Skeletal muscle tissue (tissue), 4 donors: ENCODE measurements around the gene KIAA1549. TPM values are rescaled to one million over a fixed set of nuclear protein-coding genes. Genes with fewer than 3 reads are reported as not detected.

Source experiments
- H3K27ac ChIP-seq: one replicate; pipeline ENCODE4 v1.7.0; 2013; ENCODE audit warnings: mild to moderate bottlenecking, low read depth, low read length, inconsistent platforms
- H3K27me3 ChIP-seq, 3 donors: one replicate each; pipeline ENCODE4 v1.7.0; 2013; ENCODE audit warnings: low read length in 3 of 3; ENCODE audit not compliant: control insufficient read depth in 3 of 3, insufficient read depth in 3 of 3
- H3K36me3 ChIP-seq, 3 donors: one replicate each; pipeline ENCODE4 v1.7.0; 2013; ENCODE audit warnings: low read length in 3 of 3; ENCODE audit not compliant: control insufficient read depth in 3 of 3, insufficient read depth in 3 of 3
- H3K4me1 ChIP-seq, 3 donors: one replicate each; pipeline ENCODE4 v1.7.0; 2013; ENCODE audit warnings: low read length in 3 of 3, mild to moderate bottlenecking in 3 of 3; ENCODE audit not compliant: control insufficient read depth in 3 of 3, insufficient read depth in 3 of 3
- H3K4me3 ChIP-seq, 3 donors: one replicate each; pipeline ENCODE4 v1.7.0; 2013; ENCODE audit warnings: low read length in 3 of 3
- H3K9ac ChIP-seq, 3 donors: one replicate each; pipeline ENCODE4 v1.7.0; 2013; ENCODE audit warnings: low read length in 3 of 3, mild to moderate bottlenecking in 3 of 3, moderate library complexity in 2 of 3, low read depth in 1 of 3
- H3K9me3 ChIP-seq, 3 donors: one replicate each; pipeline ENCODE4 v1.7.0; 2013; ENCODE audit warnings: low read length in 3 of 3; ENCODE audit not compliant: control insufficient read depth in 3 of 3
- total RNA-seq: library from RNA; depleted of rRNA; stranded (reverse); fragments of >200 nt; gene quantifications from one replicate; pipeline ENCODE4 v1.2.3, GENCODE V29; 2014
- donor health status: Osteomylitis.

KIAA1549 gene
- total RNA-seq, 1 donor from 2014 or later: 4.2 TPM

DNA sequence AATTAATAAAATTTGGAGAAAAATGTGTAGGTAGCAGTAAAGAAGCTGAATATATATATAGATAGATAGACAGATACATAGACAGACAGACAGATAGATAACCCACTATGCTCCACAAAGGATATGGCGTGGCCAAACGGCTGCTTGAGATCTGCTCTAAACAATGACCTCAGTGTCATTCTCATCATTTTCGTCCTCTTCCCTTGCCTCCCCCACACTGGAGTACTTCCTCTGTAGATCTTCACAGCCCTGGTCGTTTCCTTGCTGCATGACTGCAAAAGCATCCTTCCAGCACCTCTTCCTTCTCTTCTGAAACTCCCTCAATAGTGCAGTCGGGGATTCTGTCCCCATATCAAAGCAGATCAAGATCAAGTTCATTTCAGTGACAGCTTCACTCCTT is 147.6 kb downstream of the KIAA1549 start:
- Histone ChIP-seq H3K9ac (no peak overlapping the region), H3K4me3 (no peak overlapping the region), H3K4me1 (no peaks in the 10 kb centered on the region), H3K36me3 (no peaks in the 10 kb centered on the region), H3K9me3 (no peaks in the 10 kb centered on the region), H3K27ac (no peak overlapping the region), H3K27me3 (no peaks in the 10 kb centered on the region)

DNA sequence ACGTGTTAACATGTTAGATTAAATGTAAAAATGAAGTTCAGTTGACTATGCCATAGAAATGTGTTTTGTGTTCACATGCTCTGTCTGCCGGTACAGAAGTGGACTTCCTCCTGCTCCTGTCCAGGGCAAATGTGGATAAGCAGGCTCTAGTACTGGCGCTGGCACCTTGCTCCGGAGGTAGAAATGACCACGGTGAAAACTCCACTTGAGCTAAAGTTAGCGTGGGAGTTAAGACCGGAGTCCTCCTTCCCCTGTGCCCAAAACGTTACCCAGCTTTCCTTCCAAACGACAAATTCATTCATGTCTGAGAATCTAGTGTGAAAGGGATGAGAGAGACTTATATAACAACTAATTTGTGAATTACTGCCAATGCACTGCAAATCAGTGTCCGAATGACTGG is 148.2 kb downstream of the KIAA1549 start:
- H3K36me3 ChIP-seq: no peaks in the 10 kb centered on the region
- H3K27ac ChIP-seq: no peak overlapping the region
- H3K9me3 ChIP-seq: no peaks in the 10 kb centered on the region
- H3K9ac ChIP-seq: no peak overlapping the region
- no peaks in the 10 kb centered on the region for H3K27me3 ChIP-seq
- H3K4me1 ChIP-seq: no peaks in the 10 kb centered on the region
- no peak overlapping the region for H3K4me3 ChIP-seq

DNA sequence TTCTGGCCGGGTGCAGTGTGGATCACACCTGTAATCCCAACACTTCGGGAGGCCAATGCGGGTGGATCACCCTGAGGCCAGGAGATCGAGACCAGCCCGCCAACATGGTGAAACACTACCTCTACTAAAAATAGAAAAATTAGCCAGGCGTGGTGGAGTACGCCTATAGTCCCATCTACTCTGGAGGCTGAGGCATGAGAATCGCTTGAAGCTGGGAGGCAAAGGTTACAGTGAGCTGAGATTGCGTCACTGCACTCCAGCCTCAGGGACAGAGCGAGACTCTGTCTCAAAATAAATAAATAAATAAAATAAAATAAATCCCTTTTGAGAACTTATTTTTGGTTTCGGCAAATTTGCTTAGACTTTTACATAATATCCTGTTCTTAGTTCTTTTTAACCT is 151.9 kb downstream of the KIAA1549 start:
- Histone ChIP-seq H3K36me3 (no peaks in the 10 kb centered on the region), H3K9me3 (peaks cover 0 to 4% (median 0%) of the 10 kb centered on the region in 3 donors), H3K9ac (no peak overlapping the region), H3K4me1 (no peaks in the 10 kb centered on the region), H3K4me3 (no peak overlapping the region), H3K27me3 (no peaks in the 10 kb centered on the region), H3K27ac (no peak overlapping the region)

DNA sequence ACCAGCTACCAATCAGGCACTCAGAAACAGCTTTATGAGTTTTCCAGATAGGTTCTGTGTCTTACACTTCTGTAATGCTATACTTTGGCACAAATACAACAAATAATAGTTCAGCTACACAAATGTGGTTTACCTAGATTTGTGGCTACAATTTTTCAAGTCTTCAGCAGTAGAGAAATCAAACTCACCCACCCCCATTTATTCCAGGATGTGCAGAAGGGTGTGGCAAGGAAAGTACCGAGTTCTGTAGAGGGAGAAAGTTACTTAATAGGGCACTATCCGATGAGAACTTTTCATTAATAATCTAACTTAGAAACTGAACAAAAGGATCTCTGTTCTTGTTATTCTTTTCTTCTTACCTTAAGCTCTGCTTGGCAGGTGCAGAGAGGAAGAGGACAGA is 152.9 kb downstream of the KIAA1549 start:
- Histone ChIP-seq H3K27ac (no peak overlapping the region), H3K9ac (no peak overlapping the region)

DNA sequence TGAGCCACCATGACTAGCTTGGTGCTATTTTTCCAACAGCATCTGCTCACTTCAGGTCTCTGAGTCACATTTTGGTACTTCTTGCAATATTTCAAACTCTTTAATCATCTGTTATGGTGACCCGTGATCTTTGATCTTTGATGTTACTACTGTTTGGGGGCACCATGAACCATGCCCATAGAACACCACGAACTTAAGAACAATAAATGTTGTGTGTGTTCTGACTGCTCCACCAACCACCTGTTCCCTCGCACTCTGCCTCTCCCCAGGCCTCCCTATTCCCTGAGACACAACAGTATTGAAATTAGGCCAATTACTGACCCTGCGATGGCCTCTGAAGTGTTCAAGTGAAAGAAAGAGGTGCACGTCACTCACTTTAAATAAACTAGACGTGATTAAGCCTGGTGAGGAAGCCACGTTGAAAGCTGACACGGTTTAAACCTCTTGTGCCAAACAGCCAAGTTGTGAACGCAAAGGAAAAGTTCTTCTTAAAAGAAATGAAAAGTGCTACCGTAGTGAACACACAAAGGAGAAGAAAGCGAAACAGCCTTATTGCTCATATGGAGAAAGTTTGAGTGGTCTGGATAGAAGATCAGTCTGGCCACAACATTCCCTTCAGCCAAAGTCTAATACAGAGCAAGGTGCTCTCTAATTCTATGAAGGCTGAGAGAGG is 156.0 kb downstream of the KIAA1549 start:
- H3K27ac ChIP-seq: no peak overlapping the region
- peaks cover 0 to 4% (median 0%) of the 10 kb centered on the region in 3 donors for H3K9me3 ChIP-seq
- no peak overlapping the region for H3K4me3 ChIP-seq

More for the DNA sequence above, 152.9 kb downstream of the KIAA1549 start:
- Histone ChIP-seq H3K4me3 (no peak overlapping the region), H3K27me3 (no peaks in the 10 kb centered on the region), H3K4me1 (no peaks in the 10 kb centered on the region), H3K9me3 (peaks cover 0 to 4% (median 0%) of the 10 kb centered on the region in 3 donors), H3K36me3 (no peaks in the 10 kb centered on the region)

DNA sequence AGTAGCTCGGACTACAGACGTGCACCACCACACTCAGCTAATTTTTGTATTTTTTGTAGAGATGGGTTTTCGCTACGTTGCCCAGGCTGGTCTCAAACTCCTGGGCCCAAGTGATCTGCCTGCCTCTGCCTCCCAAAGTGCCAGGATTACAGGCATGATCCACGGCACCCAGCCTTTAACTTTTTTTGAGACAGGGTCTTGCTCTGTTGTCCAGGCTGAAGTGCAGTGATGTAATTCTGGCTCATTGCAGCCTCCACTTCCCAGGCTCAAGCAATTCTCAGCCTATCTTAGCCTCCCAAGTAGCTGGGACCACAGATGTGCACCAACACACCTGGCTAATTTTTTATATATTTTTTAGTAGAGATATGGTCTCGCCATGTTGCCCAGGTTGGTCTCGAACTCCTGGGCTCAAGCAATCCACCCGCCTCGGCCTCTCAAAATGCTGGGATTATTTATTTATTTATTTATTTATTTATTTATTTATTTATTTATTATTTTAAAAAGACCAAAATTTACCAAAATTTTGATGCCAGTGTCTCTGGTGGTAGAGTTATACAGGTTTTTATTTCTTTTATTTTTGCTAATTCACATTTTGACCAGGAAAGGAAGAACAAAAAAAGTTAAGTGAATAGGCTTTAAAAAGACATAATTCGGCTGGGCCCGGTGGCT is 158.2 kb downstream of the KIAA1549 start:
- Histone ChIP-seq H3K27ac (no peak overlapping the region), H3K27me3 (no peaks in the 10 kb centered on the region), H3K9me3 (peaks cover 0 to 4% (median 0%) of the 10 kb centered on the region in 3 donors), H3K9ac (no peak overlapping the region), H3K36me3 (no peaks in the 10 kb centered on the region), H3K4me1 (no peaks in the 10 kb centered on the region), H3K4me3 (no peak overlapping the region)

More for the DNA sequence above, 156.0 kb downstream of the KIAA1549 start:
- H3K9ac ChIP-seq: no peak overlapping the region
- no peaks in the 10 kb centered on the region for H3K27me3 ChIP-seq
- H3K4me1 ChIP-seq: no peaks in the 10 kb centered on the region
- H3K36me3 ChIP-seq: no peaks in the 10 kb centered on the region

DNA sequence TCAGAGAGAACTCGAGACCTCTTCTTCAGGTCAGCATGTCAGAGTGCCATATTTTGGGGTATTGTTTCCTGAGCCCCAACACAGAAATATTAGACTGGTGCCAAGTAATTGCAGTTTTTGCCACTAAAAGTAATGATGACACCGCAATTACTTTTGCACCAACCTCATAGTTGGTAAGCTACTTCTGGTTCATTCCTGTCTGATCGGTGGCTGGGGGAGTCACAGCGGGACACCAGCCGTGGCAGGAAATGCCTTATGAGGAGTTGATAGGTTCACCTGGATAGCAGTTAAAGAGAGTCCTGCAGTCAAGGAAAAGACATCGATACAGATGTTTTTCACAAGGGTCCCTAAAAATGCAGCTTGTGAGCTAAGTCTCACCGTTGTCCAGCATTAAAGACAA is 159.3 kb downstream of the KIAA1549 start:
- no peak overlapping the region for H3K9ac ChIP-seq
- no peaks in the 10 kb centered on the region for H3K4me1 ChIP-seq
- no peak overlapping the region for H3K27ac ChIP-seq
- no peaks in the 10 kb centered on the region for H3K36me3 ChIP-seq
- H3K27me3 ChIP-seq: no peaks in the 10 kb centered on the region
- H3K4me3 ChIP-seq: no peak overlapping the region
- H3K9me3 ChIP-seq: peaks cover 0 to 4% (median 0%) of the 10 kb centered on the region in 3 donors

DNA sequence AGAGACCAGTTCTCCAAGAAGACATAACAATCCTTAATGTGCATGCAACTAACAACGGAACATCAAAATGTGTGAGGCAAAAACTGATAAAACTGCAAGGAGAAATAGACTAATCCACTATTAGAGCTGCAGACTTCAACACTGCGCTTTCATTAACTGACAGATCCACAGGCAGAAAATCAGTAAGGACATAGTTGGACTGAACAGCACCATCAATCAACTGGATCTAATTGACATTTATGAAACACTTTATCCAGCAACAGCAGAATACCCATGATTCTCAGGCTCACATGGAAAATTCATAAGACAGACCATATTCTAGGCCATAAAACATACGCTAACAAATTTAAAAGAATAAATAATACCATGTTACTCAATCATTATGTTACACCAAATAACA is 161.6 kb downstream of the KIAA1549 start:
- Histone ChIP-seq H3K4me3 (no peak overlapping the region), H3K9me3 (no peaks in the 10 kb centered on the region), H3K4me1 (no peaks in the 10 kb centered on the region), H3K27ac (no peak overlapping the region), H3K27me3 (no peaks in the 10 kb centered on the region), H3K9ac (no peak overlapping the region), H3K36me3 (no peaks in the 10 kb centered on the region)

DNA sequence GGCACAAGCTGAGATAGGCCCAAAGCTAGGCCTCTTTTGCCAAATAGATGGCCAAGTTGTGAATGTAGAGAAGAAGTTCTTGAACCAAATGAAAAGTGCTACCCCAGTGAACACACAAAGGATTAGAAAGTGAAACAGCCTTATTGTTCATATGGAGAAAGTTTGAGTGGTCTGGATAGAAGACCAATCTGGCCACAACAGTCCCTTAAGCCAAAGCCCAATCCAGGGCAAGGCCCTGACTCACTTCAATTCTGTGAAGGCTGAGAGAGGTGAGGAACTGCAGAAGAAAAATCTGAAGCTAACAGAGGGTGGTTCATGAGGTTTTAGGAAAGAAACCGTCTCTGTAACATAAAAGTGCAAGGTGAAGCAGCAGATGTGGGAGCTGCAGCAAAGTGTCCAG is 164.5 kb downstream of the KIAA1549 start:
- H3K27ac ChIP-seq: no peak overlapping the region
- no peaks in the 10 kb centered on the region for H3K27me3 ChIP-seq
- no peaks in the 10 kb centered on the region for H3K36me3 ChIP-seq
- no peak overlapping the region for H3K4me3 ChIP-seq
- H3K4me1 ChIP-seq: no peaks in the 10 kb centered on the region
- H3K9me3 ChIP-seq: no peaks in the 10 kb centered on the region
- no peak overlapping the region for H3K9ac ChIP-seq

DNA sequence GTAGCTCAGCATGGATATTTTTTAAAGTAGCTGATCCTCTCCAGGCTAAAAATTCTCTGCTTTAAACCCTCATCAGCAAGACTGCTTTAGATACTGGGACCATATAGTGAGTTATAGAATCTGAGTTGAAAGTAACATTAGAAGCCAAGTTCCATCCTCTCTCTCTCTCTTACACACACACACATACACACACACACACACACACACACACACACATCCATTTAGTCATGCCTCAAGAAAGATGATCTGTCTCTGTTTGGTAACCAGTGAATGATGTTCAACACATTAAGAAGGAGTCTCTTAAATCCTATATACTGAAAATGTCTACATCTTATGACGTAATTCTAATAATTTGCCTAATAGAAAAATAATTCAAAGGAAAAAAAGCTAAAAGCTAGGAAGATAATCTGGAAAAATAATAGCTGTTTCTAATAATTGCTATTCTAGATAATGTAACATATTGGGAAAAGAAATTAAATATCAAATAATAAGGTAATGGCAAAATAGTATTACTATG is 166.3 kb downstream of the KIAA1549 start:
- Histone ChIP-seq H3K4me1 (no peaks in the 10 kb centered on the region), H3K4me3 (no peak overlapping the region), H3K9me3 (no peaks in the 10 kb centered on the region)

More for the DNA sequence above, 166.3 kb downstream of the KIAA1549 start:
- Histone ChIP-seq H3K36me3 (no peaks in the 10 kb centered on the region), H3K27me3 (no peaks in the 10 kb centered on the region), H3K27ac (no peak overlapping the region), H3K9ac (no peak overlapping the region)
